NAMALWA (cell line): Measurements from ENCODE around the gene OR6P1.
A peak's percentile ranks its signal among the peaks of the same experiment; 100 is the strongest.

Experiments
- DNase-seq: peaks from one replicate; pipeline ENCODE4 v3.0.0-alpha.2; 2015; ENCODE audit warnings: low spot score

OR6P1 gene, protein sequence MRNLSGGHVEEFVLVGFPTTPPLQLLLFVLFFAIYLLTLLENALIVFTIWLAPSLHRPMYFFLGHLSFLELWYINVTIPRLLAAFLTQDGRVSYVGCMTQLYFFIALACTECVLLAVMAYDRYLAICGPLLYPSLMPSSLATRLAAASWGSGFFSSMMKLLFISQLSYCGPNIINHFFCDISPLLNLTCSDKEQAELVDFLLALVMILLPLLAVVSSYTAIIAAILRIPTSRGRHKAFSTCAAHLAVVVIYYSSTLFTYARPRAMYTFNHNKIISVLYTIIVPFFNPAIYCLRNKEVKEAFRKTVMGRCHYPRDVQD

DNA sequence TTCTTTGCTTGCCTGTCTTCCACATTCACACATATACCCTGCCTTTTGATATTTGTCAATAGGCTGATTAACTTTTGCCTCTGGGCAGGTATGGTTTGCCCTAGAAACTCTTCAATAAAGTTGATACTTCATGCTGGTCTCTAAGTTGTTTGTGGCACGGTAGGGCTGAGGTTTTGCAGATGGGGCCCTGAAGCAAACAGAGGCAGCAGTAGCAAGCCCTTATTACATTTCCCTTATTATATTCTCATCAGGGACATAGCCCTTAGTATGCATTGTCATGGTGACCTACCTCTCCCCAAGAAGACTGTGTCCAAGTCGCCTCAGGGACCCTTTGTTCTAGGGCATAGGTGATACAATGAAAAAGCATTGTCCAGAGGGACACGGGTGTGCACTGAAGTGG, at the start of gene OR6P1:
Gene OR6P1 (minus strand): TSS at position 101 of the 400 bp plus-strand sequence. CDS start 6,976 bp downstream, outside the sequence.
- no peak for DNase-seq

DNA sequence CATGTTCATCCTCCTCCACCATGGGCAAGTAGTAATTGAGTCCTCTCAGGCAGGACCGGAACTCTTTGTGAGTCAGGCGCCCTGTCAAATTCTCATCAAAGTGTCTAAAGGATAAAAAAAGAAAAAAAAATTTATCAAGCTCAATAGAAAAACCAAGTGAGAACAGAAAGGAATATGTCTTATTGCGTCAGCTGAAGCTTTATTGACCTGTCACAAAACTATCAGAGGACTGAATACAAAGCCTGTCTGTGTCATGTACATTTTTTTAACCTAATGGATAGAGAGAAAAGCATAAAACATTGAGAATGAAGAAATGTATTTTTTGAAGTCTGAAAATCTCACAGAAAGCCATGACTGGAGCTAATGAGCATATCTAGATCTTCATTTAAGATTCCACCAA, 43.4 kb upstream of the OR6P1 start:
- no peak for DNase-seq

DNA sequence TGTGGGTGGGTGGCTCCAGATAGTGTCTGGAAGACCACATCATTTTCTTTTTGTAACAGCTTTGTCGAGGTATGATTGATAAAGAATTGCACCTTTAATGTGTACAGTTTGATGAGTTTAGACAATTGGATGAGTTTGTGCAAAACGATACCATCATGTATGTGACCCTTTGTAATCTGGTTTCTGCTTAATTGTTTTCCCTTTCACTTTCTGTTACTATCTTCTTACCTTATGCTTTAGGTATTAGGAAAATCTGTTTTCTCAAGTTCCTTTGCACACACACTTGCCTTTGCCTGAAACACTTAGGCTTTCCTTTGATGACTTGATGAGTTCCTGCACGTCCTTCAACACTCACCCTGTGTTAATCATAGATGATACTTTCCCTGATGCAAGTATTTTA, 41.5 kb upstream of the OR6P1 start:
- DNase-seq = no peak

DNA sequence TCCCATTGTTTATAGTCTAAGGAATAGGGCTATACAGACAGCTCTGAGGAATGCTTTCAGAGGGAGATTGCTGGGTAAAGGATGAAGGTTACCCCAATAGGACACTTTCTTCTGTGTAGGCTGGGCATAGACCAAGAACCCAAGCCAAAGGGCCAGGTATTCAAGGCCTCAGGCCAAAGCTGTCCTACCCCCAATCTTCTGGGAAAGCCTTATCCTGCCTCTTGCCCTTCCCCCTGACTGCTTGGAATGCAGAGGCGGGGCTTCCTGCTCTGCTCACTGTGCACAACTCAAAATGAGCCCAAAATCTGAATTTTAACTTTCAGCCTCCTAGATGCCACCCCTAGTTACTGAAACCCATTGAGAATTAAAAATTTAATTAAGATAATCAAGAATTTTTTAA, 36.9 kb upstream of the OR6P1 start:
- no peak for DNase-seq

DNA sequence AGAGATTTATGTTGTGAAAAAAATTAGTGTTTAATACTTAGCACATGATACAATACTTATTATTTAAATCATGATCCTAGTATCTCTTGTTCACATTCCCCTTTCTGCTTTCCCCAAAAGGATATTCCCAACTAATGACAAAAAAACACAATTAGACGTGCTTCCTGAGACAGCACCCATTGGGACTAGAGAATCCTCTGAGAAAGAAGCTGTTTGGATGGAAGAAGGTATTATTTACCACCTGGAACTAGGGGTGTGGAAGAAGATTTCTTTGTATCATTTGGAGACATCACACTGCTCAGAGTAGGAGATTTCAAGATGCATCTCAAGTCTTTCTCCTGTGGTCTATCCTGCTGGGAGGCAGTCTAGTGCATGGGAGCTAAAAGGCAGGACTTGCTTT, 34.6 kb upstream of the OR6P1 start, which contains the start of gene OR10Z1:
Gene OR10Z1 (plus strand): TSS at position 301 of the 400 bp plus-strand sequence. CDS start 1,171 bp downstream, outside the sequence.
- DNase-seq = no peak

DNA sequence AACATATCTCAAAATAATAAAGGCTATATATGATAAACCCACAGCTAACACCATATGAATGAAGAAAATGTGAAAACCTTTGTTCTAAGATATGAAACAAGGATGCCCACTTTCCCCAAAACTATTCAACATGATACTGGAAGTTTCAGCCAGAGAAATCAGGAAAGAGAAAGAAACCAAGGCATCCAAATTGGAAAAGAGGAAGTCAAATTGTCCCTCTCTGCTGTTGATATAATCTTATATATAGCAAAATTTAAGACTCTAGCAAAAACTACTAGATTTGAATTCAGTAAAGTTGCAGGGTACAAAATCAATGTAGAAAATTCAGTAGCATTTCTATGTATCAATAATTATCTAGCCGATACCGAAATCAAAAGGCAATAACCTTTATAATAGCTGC, 30.4 kb upstream of the OR6P1 start:
- no peak for DNase-seq

DNA sequence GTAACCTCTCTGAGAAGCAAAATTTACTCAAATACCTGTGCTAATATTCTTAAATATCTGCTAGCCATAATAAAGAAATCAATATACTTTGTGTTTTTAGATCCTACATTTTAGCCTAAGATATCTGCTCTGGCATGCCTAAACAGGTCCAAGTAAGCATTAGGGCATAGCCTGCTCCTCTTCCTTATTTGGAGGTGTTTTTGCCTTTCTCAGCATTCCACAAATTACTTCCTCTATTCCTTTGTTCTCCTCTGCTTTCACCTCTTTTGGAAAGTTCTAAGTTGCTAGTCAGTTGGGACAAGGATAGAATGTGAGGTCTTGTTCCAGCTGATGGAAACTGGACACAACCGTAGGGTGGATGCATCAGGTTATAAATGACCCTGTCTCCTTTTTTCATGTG, 16.6 kb upstream of the OR6P1 start:
- no peak for DNase-seq

DNA sequence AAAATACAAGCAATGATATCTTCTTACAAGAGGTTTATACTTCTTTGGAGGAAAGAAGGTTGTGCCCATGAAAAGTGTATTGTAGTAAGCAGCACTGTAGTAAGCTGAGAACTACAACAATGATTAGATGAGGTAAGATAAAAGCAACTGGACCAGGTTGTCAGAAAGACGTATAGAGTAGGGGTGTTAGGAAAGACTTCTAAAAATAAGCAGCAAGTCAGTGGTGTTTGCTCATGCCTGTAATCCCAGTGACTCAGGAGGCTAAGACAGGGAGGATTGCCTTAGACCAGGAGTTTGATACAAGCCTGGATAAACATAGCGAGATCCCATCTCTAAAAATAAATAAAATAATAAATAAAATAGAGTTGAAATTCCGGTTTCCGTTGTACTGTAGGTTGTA, 13.6 kb upstream of the OR6P1 start:
- DNase-seq = no peak

DNA sequence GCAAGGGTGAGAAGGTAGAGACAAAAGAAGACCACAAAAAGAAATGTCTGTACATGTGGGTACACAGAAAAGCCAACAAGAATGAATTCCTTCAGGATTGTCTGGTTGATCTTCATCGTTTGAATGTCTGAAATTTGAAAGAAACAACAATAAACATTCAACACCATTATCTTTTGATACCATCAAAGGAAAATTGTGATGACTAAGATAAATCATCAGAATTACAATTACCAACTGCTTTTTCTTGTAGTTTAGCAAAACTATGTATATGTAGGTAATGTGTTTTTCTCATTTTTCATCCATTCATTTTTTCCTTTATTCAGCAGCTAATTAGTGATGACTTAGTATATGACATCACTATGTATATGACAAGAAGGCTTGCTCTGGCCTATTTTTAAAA, 9.4 kb upstream of the OR6P1 start, which contains the start of gene OR10X1:
Gene OR10X1 (minus strand): TSS at position 167 of the 400 bp plus-strand sequence. CDS start 0 bp downstream, at position 167.
- no peak for DNase-seq

DNA sequence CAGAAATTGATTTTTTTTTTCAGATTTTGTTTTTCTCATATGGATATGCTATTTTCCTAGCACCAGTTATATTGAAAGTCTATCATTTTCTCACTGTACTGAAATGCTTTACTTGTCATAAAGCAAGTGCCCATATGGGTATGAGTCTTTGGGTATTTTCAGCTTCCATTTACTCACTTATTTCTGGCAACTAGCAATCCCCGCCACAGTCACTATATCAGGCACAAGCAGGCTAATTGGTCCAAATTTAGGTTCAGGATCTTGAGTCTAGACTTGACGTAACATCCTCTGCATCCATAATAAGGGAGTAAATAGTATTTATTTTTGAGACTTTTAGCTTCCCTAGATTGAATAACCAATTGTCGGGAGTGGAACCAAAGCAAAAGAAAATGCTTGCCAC, 7.2 kb upstream of the OR6P1 start:
- no peak for DNase-seq

DNA sequence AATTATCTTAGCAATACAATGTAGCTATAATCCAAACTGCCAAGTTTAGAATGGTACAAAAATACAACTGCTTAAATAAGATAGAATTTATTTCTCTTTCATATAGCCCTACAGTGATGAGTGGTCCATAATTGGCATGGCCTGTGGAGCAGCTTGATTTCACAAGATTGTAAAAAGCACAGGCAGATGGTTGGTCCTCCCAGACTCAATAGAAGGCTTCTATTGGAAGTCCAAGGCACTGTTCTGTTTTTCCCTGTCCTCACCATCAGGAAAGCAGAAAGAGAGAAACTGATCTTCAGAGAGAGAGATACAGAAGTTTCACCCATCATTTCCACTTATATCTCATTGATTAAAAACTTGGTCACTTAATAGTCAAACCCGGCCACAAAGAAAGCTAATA, 1.8 kb upstream of the OR6P1 start:
- DNase-seq = no peak

DNA sequence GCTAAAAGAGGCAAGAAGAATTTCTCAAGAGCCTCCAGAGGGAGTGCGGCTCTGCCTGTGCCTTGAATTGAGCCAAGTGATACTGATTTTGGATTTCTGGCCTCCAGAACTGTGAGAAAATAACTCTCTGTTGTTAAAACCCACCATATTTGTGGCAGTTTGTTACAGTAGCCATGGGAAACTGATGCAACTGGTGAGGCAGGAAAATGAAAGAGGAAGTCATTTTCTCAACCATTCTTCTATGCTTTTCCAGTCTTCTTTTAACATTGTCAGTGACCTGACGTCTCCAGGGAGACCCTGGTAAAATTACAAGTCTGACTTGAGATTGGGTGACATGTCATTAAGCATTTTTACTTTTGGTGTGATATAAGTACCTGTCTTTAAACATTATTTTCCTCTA, 5.8 kb downstream of the OR6P1 start:
- DNase-seq = peak; percentile 86

DNA sequence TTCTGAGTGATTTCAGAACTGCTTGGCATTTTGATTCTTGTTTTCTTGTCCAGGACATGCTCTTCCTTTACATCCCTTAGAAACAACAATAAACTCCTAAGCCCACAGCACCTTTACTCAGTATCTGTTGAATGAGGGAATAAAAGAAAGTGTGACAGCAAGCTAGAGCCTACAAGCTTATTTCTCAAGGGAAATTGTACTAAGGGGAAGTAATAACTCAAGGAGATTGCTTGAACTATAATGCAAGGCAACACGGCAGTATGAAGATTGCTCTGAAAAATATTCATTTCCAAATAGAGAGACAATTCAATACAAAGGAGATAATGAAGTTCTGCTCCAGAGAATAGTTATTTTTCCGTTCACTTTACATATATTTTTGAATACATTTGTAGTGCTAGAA, 6.5 kb downstream of the OR6P1 start:
- peak; percentile 45 for DNase-seq

DNA sequence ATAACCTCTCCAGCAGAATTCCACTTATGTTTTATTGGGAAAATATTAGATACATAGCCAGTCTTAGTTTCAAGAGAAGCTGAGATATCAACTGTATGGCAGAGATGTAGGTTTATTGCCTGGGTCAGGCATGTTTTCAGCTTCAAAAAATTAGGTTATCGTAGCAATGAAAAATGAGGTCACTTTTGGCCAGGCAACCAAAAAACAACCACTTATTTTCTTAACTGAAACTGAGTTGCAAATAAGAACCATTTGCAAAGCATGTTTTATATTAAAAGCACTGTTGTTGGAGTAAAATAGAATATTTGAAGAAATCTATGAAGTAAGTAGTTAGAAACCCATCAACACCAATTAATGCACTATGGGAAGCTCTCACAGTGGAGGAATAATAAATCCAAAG, 10.7 kb downstream of the OR6P1 start:
- DNase-seq = no peak

DNA sequence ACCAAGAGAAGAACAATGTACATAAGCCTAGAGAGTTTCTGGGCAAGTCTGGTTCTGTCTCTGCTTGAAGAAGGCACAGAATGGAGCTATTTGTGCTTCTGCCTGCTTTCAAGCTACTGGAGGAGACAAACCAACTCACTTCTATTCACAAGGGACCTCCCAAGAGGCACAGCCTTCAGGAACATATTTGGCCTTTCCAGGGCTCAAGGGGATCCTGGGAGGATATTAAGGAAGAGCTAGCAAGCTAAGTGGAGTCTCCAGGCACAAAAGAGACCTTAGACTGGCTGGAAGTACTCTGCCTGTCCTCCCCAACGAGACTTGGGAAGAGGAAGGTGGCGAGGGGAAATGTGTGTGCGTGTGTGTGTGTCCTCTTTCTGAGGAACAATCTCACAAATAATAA, 16.0 kb downstream of the OR6P1 start, which contains the start of gene OR6Y1:
Gene OR6Y1 (minus strand): TSS at position 54 of the 400 bp plus-strand sequence. CDS start 6,300 bp downstream, outside the sequence.
- DNase-seq = no peak

DNA sequence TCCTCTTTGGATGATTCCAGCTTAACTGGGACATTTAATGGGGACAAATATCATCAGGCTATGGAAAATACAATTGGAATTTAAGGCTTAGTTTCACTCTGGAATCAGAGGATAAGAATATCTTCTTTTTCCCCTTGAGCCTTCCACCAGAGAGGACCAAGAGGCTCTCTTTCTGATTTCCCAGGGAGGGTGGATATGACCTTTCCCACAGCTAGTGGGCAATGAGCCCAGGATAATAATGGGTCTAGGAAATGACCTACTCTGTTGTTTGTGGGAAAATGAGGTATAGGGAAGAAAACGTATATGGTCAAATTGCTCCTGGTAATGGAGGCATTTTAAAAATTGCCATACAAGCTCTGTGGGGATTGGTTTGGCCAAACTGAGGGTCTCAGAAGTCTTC, 18.1 kb downstream of the OR6P1 start:
- DNase-seq = no peak

DNA sequence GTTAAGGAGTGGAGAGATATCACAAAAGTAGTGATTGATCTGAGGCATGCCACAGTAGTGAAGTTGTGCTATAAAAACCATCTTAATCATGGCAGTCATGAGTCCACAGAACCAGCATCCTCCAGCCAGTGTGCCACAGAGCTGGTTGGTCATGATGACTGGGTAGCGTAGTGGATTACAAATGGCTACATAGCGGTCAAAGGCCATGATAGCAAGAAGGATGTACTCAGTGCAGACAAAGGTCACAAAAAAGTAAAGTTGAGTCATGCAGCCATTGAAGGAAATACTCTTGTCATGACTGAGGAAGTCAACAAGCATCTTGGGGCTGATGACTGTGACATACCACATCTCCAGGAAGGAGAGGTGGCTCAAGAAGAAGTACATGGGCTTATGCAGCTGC, 22.8 kb downstream of the OR6P1 start:
- no peak for DNase-seq

DNA sequence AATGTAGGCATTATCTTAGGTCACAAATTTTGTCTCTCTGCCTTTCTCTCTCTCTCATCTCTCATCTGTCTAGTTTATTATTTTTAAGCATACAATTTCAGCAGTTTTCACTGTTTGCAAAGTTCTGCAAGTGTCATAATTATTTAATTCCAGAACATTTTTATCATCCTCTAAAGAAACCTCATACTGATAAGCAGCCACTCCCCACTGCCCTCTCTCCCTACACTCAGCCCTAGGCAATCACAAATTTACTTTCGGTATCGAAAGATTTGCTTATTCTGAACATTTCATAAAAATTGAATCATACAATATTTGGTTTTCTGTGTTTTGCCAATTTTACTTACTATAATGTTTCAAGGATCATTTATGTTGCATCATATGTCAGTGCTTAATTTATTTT, 32.8 kb downstream of the OR6P1 start:
- DNase-seq = no peak

DNA sequence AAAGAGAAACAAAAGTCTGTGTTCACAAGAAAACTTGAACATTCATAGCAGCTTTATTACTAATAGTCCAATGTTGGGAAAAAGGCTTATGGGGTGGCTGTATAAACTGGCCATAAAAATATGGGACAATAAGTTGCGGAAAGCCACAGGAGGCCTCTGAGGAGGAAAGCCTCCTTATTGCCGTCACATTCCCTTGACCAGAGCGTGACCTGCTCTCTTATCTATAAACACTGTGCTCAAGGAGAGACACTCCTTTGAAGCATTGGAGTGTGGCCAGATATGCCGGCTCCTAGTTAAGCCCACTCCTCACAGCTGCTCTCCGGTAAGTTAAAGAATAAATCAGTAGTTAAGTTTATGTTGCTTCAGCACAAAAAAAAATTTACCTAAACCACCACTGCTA, 35.9 kb downstream of the OR6P1 start:
- no peak for DNase-seq

DNA sequence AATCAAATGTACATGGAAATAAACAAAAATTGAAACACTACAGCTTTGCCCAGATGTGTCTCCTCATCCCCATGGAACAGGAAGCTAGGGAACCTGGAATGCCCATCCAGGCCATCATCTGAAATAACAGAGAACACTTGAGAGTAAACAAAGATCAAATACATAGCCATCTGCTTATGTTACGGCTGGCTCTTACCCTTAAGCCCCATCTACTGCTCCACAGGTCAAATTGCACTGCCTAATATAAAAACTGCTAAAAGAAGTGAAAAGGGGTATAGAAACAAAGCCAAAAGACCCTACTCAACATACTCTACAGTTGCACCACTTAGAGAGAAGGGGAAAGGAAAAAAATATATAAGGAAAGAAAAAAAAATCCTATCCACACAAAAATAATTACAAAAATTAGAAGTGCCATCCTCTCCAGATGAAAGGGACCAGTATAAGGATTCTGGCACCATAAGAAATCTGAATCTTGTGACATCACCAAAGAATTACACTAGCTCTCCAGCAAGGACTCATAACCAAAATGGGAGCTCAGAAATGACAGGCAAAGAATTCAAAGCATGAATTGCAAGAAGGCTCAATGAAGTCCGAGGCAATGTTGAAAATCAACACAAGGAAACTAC, 43.1 kb downstream of the OR6P1 start:
- DNase-seq = peak; percentile 62

DNA sequence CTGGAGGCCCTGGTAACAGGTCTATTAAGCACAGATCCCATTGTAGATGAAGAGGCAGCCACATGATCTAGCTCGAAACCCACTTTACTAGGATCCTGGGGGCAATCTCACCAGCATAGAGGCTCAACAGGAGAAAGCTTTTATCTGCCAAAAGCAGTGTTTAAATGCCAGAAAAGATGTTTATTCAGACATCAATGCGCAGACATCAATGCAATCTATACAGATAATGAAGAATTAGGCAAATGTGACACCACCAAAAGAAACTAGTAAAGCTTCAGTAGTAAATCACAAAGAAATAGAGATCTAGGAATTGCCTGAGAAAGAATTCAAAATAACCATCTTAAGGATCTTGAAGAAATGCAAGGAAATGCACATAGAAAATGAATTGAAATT, 48.7 kb downstream of the OR6P1 start:
- DNase-seq = no peak

DNA sequence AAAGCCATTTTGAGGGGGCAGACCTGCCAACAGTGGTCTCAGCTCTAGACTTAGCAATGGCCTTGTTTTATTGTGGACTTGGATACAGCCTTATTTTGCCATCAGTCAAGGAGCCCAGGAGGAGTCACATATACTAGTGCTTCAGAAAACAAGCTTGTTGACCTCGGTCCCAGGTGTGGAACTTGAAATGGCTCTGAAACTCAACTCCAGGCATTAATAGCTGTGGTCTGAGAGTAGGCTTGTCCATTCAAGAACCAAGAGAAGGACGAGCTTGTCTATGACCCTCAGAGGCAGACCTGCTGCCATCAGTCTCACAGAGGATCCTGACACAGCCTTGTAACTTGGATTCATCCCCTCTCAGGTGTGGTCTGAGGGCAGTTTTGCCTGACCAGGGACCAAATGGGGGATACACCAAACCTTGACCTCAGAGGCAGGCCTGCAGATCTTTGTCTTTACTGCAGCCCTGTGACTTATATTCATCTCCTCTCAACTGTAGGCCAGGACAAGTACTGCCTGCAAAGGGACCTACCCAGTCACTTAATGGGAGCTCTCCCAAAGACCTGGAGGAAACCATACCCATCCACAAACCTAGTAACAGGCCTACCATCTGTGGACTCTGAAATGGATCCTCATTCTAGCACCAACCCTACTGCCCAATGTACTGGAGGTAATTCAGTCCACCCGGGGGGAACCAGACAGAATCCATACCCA, 49.3 kb downstream of the OR6P1 start:
- DNase-seq = no peak

DNA sequence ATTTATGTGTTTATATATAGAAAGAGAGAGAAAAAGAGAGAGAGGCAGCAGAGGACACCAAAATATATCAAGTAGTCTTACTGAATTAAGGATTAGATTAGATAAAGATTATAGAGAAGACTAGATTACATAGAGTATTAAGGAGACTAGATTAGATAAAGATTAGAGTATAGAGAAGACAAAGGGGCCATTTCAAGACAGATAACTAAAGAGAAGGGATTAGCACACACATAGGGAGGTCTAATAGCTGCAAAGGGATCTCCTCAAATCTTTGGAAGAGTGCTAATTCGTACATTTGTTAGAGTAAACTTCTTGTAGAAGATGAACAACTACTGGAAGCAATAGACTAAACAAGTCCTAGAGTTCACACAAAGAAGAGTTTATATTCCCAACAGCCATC, 50.4 kb downstream of the OR6P1 start:
- DNase-seq = no peak
